ENCODE measurements around the gene CHST1. TPM values are rescaled to one million over a fixed set of nuclear protein-coding genes. Genes with fewer than 3 reads are reported as not detected.

Gene CHST1
- total and polyA plus RNA-seq, 10 of the 15 experiments (the other 5 are each of a cell fraction or from before 2014, with no cell fraction given), result not detected

DNA sequence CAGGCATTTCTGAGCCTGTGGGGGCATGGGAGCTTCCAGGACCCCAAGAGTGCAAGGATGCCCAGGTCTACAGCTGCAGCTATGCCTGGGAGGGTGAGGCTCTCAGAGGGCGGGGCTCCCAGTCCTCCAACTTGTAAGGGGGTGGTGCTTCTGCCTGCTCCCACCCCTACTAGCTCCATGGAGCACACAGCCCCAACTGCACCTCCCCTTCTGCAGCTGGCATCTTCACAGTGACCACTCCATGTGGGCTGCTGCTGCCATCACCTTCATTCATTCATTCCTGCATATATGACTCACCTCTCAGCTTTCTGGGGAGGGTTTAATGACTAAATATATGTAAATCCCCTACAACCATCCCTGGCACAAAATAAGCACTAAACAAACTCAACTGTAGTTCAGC lies 43.8 kb downstream of the CHST1 start:
- ATAC-seq, result no peak
- ChIA-PET CTCF (no interaction called here), RAD21 (ENCODE audit: unreplicated experiment) (no interaction called here), POLR2A (no interaction called here), SMC1A (ENCODE audit: uncharacterized antibody, unreplicated experiment) (no interaction called here)
- H3K36me3 ChIP-seq (ENCODE audit: control insufficient read depth in 2 of 2, insufficient read depth in 2 of 2, low read length in 1 of 2), result no peaks in the 10 kb centered on the region
- H3K9me3 ChIP-seq (replicated peaks; ENCODE audit: control insufficient read depth, insufficient read depth, low read length), result peaks cover 3% of the 10 kb centered on the region; the same call in 1 of the 3 replicates
- no peaks in the 10 kb centered on the region; a peak in 1 of 4 replicates for H3K27me3 ChIP-seq (replicated peaks in 1 of 2; ENCODE audit: control insufficient read depth in 2 of 2, insufficient read depth in 2 of 2, low read length in 1 of 2)
- H3K4me3 ChIP-seq, result no peak overlapping the region
- H3K9ac ChIP-seq (ENCODE audit: control insufficient read depth, insufficient read depth, low read length), result no peak overlapping the region
- no peaks in the 10 kb centered on the region for H3K4me1 ChIP-seq (ENCODE audit: control insufficient read depth, insufficient read depth, low read length)
- DNase-seq (ENCODE audit: low read depth, low spot score), result no peak
- H3K27ac ChIP-seq (ENCODE audit: control insufficient read depth, insufficient read depth), result no peak overlapping the region
- WGBS (ENCODE audit: insufficient coverage, insufficient replicate concordance, low lambda C conversion rate, missing lambda C conversion rate), result 0% methylated on average over 1 of the region's 1 CpG
- FAIRE-seq, result no peak
- in situ Hi-C loops (cut with MboI) (no loop called here), intact Hi-C loops (cut with micrococcal nuclease; ENCODE audit: unreplicated experiment) (no loop called here)
- no TSS peak for BruUV-seq (replicated peaks)
- H3K79me2 ChIP-seq (ENCODE audit: control insufficient read depth, insufficient read depth, low read length), result no peaks in the 10 kb centered on the region
- H2AFZ ChIP-seq (ENCODE audit: control insufficient read depth, low read depth, low read length), result no peak overlapping the region
- H3K4me2 ChIP-seq (ENCODE audit: control insufficient read depth, insufficient read depth), result no peak overlapping the region
- no peaks in the 10 kb centered on the region for H4K20me1 ChIP-seq (ENCODE audit: control insufficient read depth, insufficient read depth)
- TF ChIP-seq USF1 (IDR thresholded peaks at IDR 0.05; ENCODE audit: borderline replicate concordance, extremely low read length, insufficient read depth, low read depth, low read length), result no peak
- TF ChIP-seq KDM1A (IDR thresholded peaks at IDR 0.05; ENCODE audit: borderline replicate concordance), result no peak
- TF ChIP-seq FOS (IDR thresholded peaks at IDR 0.05; ENCODE audit: borderline replicate concordance, extremely low read depth, insufficient read length), result no peak
- no peak for TF ChIP-seq LARP7 (IDR thresholded peaks at IDR 0.05)
- TF ChIP-seq JUND (IDR thresholded peaks at IDR 0.05; ENCODE audit: low read depth, low read length), result no peak
- TF ChIP-seq ZNF207 (IDR thresholded peaks at IDR 0.05; ENCODE audit: borderline replicate concordance), result no peak
- TF ChIP-seq PML (IDR thresholded peaks at IDR 0.05; ENCODE audit: low read length), result no peak
- no peak for TF ChIP-seq ZNF687 (IDR thresholded peaks at IDR 0.05)
- TF ChIP-seq PAX5 (IDR thresholded peaks at IDR 0.05; ENCODE audit: borderline replicate concordance, low read depth, low read length), result no peak
- no peak for TF ChIP-seq CEBPZ (IDR thresholded peaks at IDR 0.05; ENCODE audit: low read depth, low read length)
- no peak for TF ChIP-seq NR2C2 (IDR thresholded peaks at IDR 0.05; ENCODE audit: borderline replicate concordance, control insufficient read depth, insufficient read length, low read depth)
- no peak for TF ChIP-seq USF2 (IDR thresholded peaks at IDR 0.05; ENCODE audit: borderline replicate concordance, low read depth, low read length)
- TF ChIP-seq, protein P1, sequence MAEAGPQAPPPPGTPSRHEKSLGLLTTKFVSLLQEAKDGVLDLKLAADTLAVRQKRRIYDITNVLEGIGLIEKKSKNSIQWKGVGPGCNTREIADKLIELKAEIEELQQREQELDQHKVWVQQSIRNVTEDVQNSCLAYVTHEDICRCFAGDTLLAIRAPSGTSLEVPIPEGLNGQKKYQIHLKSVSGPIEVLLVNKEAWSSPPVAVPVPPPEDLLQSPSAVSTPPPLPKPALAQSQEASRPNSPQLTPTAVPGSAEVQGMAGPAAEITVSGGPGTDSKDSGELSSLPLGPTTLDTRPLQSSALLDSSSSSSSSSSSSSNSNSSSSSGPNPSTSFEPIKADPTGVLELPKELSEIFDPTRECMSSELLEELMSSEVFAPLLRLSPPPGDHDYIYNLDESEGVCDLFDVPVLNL (IDR thresholded peaks at IDR 0.05; ENCODE audit: low read depth, low read length), result no peak
- TF ChIP-seq SMAD5 (IDR thresholded peaks at IDR 0.05; ENCODE audit: low read depth), result no peak
- TF ChIP-seq ZZZ3 (IDR thresholded peaks at IDR 0.05; ENCODE audit: control insufficient read depth, insufficient read length, low read depth), result no peak
